HG03439 (cell line): ENCODE data around the gene ULBP1.
"Not testable (repeated sequence)": the region's sequence is repeated elsewhere in the genome, so short reads cannot be mapped to it uniquely, and the experiment has no call there.

Experiments used
- ATAC-seq: cut with Tn5 transposase; IDR thresholded peaks from one replicate; pipeline ENCODE4 v1.9.1; 2021; ENCODE audit warnings: mild to moderate bottlenecking, moderate library complexity; ENCODE audit not compliant: unreplicated experiment

The ULBP1 gene

DNA sequence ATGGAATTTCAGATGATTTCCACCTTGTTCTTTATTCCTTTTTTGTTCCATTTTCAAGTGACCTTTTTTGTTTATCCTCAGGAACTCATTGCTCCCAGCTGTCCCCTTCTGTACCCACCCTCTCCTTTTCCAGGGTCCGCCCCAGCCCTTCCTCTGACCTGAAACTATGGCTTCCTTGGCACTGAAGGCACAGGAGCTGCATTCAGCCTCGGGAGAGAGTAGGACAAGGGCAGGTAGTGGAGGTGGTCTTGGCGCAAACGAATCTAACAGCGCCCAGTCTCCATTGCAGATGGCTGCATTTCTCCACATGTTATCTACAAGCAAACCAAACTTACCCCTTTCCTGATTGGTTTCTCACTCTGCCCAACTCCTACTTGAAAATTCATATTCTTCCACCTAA lies 30.7 kb upstream of the ULBP1 start:
- no peak for ATAC-seq

DNA sequence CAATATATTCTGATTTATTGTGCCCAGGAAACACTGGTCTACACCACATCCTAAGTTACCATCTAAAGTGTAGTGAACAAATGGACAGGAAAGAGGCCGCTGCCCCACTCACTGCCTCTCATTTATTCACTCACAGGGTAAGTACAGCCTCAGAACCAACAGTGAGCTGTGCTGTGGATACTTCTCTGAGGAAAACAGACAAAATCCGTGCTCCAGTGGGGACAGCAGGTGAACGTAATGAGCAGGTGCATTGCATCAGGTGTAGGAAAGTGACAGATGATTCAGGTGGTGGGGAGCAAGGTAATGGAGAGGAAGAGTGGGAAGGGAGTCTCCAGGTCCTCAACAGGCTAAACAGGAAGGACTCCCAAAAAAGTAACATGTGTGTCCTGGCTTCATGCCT lies 30.3 kb upstream of the ULBP1 start:
- no peak for ATAC-seq

DNA sequence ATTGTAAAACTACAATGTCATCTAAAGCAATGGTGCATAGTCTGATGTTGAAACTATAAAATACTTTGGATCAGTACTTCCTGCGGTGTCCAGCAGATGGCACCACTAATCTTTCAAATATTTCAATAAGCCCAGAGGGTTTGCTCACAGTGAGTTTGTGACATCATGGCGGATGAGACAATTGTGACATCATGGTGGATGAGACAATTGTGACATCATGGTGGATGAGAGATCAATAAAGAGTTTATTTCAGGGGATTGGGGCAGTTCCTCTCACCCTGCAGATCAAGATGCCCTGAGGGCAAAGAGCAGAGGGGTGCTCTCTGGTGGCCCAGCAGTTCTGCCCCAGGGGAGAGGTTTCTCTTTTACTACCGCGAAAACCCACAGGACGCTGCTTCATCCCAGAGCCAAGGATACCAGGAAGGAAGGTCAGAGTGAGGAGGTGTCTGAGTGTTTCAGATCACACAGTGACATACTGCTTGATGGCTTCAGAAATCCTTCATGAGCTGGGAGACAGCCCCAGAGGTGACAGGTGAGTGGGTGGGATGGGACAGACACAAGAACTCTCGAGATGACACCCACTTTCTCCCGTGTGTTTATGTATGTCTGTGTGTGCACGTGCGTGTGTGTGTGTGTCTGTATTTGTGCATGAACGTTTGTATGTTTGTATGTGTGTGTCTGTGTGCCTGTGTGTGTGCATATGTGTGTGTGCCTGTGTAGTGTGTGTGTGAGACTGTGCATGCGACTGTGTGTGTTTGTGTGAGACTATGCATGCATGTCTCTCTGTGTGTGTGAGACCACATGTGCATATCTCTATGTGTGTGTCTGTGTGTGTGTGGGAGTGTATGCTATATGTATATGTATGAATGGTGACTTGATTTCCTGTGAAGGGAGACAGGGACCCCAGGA lies 29.2 kb upstream of the ULBP1 start:
- no peak for ATAC-seq

DNA sequence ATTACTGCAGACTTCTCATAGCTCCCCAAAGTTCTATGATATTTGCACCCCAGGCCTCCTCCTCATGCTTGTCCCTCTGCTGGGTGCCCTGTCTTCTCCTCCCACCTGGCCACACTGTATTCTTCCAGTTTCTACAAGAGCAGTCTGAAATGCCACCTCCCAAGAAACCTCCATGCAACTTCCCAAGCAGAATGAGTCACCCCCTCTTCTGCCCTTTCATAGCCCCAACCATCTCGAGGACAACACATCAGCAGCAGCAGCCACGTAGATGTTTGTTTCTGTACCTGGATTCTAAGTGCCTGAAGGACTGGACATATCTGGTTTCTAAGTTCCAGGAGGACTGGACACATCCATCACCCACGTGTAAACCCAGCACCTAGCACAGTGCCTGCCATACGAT lies 28.5 kb upstream of the ULBP1 start:
- ATAC-seq, result no peak

DNA sequence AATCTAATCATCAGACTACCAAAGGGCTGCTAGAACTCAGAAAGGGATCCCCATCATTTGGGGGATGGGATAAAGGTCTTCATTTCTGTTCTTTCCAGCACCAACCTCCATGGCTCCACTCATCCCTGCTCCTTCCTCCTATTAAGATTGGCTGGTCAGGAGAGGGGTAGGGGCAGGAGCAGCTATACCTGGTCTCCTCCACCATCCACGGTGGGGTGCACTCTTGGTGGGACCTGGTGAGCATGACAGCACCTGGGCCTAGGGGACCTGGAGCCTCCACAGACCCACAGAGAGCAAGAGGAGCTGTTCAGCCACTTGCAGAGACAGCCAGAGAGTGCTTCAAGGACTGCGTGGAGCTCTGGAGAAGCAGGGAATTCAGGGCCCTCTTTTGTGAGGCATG lies 28.1 kb upstream of the ULBP1 start:
- ATAC-seq, result no peak

DNA sequence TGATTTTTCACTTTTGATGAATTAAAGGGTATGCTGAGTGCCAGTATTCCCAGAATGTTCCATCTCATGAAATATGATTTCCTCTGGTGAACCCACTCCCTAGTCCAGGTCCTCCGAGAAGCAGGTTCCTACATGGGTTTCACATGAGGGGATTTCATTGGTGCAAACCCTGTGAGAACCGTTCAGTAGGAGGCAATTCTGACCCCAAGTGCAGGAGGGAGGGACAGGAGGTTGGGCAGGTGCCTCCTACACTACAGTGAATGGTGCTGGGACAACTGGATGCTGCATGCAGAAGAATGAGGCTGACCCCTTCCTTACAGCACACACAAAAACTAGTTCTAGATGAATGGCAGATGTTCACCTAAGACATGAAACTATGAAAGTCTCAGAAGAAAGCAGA lies 27.0 kb upstream of the ULBP1 start:
- no peak for ATAC-seq

DNA sequence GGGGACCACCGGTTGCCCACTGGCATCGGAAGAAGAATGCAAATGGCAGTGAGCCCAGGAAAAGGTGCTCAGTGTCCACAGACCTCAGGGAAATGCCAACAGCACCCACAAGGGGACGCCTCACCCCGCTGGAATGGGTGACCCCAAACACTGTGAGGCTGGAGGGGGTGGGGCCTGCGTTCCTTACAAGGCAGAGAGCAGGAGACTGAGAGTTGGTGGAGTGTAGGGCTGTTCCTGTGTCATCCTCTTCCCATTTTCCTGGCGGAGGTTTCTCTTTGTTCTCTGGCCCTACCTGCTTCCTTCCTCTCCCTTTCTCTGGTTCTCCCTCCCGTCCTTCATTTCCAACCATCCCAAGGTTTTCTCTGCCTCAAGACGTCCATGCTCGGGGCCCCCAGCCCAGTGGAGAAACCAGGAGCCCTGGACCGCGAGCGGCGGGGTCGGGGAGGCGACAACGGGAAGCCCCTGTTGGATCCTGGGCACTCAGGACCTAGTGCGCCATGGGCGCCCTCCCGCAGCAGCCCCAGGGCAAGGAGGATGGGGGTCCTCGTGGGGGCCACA lies 25.7 kb upstream of the ULBP1 start:
- ATAC-seq, result not testable (repeated sequence)

DNA sequence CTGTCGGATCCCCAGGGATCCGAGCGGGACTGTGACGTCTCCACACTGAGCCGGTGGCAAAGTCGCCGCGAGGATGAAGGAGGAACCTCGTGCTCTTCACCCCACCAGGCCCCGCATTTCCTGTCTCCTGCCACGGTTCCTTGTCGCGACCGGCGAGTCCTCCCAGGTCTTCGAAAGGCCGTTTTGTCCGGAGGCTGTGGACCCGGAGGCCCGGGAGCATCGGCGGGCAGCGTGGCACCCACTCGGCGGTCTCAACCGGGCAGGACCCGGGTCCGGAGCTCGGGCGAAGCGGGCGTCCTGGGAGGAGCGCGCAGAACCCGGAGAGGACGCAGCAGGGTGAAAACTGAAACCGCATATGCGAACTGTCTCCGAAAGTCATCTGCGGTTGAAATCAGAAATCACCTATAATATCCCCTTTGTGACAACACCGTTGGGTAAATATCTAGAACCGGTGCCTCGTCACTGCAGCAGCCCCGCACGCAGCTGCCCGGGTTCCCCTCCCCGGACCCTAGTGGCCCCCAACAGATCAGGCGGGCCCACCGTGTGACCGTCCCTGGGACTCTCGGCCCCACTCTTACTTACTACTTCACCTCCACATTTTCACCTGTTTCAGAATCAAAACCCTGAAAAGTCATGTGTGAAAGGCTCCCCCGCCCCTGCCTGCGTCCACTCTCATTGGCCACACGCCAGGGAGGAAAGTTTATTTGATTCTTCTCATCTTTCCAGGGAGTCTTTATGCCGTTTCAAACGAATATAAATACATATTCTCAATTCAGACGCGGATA lies 25.0 kb upstream of the ULBP1 start:
- ATAC-seq, result peak; percentile 81

DNA sequence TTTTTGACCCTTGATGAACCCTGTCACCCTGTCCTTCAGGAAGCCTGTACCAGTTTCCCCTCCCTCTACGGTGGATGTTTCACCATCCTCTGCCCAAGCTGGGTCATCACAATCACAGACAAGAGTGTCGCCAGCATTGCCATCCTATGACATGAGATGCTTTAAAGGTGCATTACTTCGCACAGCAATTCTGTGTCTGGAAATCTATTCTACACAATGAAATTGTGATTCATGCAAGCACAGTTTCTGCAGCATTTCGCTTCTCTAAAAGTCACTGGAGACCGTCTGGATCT lies 24.4 kb upstream of the ULBP1 start:
- ATAC-seq, result no peak

DNA sequence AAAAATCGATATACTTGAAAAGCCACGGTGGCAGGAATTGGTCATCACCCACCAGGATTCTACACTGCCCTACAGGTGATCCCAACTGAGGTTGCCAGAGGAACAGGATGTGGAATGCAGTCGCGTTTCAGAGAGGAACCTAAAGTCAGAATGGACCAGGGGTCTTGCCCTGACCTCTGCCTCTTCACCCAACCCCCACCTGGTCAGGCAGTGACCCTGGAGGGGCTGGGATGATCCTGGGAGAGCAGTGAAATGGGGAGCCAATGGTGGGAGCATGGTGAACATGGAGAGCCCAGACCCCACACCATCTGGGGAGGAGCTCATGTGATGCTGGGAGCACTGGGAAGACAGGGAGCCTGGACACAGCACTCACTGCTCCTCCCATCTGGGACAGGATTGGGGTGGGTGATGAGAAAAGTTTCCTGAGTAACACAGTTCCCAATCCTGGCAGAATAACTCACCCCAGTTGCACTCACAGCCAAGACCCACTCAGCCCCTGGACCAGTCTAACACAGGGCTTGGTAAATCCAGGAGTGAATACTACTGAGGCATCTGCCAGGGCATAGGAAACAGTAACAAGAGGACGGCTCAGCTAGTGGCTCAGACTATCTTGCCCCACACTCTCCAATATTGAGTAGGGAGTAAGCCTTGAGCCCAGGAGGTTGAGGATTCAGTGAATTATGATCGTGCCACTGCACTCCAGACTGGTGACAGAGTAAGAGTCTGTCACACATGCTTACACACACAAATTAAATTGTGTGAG lies 23.7 kb upstream of the ULBP1 start:
- ATAC-seq, result no peak

DNA sequence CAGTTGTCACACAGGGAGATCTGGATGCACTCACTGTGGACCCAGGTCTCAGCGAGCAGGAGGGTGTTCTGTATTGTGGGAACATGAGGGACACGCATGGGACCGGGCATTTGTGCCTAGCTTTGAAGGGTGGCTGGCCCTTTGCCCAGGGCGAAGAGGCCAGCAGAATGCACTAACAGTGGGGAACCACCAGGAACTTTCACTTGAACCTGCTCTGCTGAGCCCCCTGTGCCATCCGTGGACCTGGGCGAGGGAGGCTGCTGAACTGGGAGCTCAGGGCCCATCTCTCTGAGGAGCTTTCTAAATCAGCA lies 23.1 kb upstream of the ULBP1 start:
- ATAC-seq, result no peak

DNA sequence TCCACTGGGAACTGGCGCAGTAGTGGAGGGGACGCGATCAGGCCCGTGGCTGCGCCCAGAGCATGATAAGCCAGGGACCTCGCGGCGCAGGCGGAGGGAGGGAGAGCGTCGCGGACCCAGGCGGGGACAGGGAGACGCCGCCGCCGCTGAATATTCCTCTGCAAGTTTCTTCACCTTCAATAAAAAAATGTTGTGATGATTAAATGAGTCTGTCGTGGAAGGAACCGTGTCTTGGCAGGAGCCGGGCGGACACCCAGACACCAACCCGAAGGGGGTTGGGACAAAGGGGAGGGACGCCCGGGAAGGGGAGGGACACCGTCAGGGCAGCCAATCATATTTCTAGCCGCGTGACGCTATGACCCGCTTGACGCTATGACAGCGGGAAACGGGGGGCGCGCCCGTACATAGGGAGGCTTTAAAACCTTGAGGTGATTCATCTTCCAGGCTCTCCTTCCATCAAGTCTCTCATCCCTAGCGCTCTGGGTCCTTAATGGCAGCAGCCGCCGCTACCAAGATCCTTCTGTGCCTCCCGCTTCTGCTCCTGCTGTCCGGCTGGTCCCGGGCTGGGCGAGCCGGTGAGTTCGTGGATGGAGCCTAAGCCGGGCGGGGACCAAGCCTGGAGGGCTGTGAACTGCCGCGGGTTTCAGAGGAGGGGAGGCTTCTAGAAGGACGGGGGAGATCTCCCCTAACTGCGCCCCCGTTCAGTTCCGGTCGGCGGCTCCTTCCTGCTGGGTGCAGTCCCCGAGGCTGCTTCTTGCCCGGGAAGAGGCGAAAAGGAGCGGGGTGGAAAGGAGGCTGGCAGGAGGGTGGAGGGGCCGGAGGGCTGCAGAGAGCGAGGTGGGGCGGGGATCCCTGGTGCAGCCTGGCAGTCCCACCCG lies 21.9 kb upstream of the ULBP1 start, which contains the start of gene ULBP2:
ULBP2 (plus strand) TSS at position 432 of the 878 bp plus-strand sequence; CDS start at position 491, 59 bp downstream.
- ATAC-seq, result no peak

DNA sequence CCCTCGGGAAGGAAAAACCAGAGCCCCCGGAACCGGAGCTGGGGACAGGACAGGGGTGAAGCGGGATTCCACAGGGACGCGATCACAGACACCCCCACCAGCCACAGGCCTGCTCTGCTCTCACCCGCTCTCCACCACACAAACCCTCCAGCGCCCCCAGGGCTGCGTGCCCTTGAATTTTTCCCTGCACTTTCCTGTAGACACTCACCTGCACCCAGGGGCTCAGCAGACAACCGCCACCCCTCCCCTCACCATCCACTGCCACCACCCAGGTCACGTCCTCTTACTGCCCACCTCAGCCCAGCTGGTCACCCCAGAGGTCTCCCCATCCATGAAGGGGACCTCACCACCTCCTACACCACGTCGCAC lies 21.3 kb upstream of the ULBP1 start:
- ATAC-seq, result no peak

- not testable (repeated sequence) for ATAC-seq
Measured at GRCh38 chr6:149943321-149943720, 20.4 kb upstream of the ULBP1 start.

DNA sequence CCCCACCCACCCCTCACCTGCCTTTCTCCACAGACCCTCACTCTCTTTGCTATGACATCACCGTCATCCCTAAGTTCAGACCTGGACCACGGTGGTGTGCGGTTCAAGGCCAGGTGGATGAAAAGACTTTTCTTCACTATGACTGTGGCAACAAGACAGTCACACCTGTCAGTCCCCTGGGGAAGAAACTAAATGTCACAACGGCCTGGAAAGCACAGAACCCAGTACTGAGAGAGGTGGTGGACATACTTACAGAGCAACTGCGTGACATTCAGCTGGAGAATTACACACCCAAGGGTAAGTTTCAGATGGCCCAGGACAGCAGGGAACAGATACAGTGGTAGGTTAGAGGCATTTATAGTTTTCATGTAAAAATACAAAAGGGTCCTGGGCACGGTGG lies 18.5 kb upstream of the ULBP1 start:
- not testable (repeated sequence) for ATAC-seq

GRCh38 chr6:149946631-149947030 lies 17.1 kb upstream of the ULBP1 start:
- not testable (repeated sequence) for ATAC-seq

DNA sequence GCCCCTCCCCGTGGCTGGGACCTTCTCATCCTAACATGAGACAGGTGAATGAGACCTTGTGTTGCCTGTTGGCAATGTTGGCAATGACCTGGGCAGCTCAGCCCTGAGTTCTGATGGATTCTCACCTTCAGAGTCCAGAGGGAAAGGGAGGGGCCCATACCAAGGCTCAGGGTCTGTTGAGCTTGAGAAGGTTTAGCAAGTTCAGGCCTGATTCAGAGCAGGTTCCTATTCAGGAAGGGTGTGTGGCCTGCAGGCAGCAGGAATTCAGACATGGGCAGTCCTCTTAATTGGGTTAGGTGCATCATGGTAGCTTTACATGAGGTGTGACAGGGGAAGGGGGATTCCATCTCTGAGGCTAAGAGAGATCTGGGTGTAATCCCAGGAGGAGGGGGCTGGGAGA lies 16.2 kb upstream of the ULBP1 start:
- ATAC-seq, result not testable (repeated sequence)

DNA sequence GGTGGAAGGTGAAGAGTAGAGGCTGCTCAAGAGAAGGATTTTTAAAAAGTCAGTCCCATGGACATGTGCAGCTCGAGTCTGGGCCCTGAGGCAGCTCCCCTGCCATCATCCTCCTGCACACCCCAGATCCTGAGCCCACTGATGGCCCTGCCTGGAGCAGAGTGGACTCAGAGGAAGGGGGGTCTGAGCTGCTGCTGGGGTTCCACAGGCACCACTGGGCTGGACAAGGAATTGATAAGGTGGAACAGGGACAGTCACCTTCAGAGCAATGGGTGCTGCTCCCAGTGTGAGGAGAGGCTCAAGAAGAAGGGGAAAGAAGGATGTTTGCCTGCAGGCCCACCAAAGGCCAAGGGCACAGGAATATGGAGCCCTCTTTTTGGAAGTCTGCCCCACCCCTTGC lies 15.7 kb upstream of the ULBP1 start:
- ATAC-seq, result no peak

- no peak for ATAC-seq
Measured at GRCh38 chr6:149948616-149949015, 15.1 kb upstream of the ULBP1 start.

- no peak for ATAC-seq
Measured at GRCh38 chr6:149950423-149950822, 13.3 kb upstream of the ULBP1 start.
